Gastrocnemius medialis (tissue), 4 donors: ENCODE data around the gene ABHD17A. TPM values are rescaled to one million over a fixed set of nuclear protein-coding genes. Genes with fewer than 3 reads are reported as not detected.
"Not testable (repeated sequence)": the region's sequence is repeated elsewhere in the genome, so short reads cannot be mapped to it uniquely, and the experiment has no call there.

Source experiments
- ATAC-seq, 2 donors: fragments of 150-250 bp; one replicate each; pipeline ENCODE4 v1.9.1; 2016
- DNase-seq, 2 donors: peaks; one replicate each; pipeline ENCODE4 v3.0.0-alpha.2; 2019
- H3K27ac ChIP-seq, 4 donors: fragments of 200-600 bp; sonication (generic); 1 replicate in 1 of 4; 2 replicates in 3 of 4; pipeline ENCODE4 v1.5.1; 2016 to 2018; ENCODE audit warnings: mild to moderate bottlenecking in 2 of 4, moderate library complexity in 1 of 4
- H3K27me3 ChIP-seq, 3 donors: fragments of 200-600 bp; sonication (generic) in 2 of 3; 1 replicate in 1 of 3; 2 replicates in 2 of 3; pipeline versions ENCODE4 v1.5.1 to v1.6.0; 2016 to 2019; ENCODE audit warnings: mild to moderate bottlenecking in 1 of 3, moderate library complexity in 1 of 3
- H3K36me3 ChIP-seq, 2 donors: fragments of 200-600 bp; sonication (generic) in 1 of 2; one replicate each; pipeline ENCODE4 v1.5.1; 2017 to 2018
- H3K4me1 ChIP-seq, 2 donors: fragments of 200-600 bp; sonication (generic) in 1 of 2; one replicate each; pipeline ENCODE4 v1.5.1; 2016 to 2017; ENCODE audit warnings: mild to moderate bottlenecking in 2 of 2
- H3K4me3 ChIP-seq, 4 donors: fragments of 200-600 bp; sonication (generic) in 3 of 4; 1 replicate in 1 of 4; 2 replicates in 3 of 4; pipeline ENCODE4 v1.5.1; 2016 to 2019; ENCODE audit warnings: mild to moderate bottlenecking in 2 of 4
- H3K9me3 ChIP-seq, 3 donors: fragments of 200-600 bp; sonication (generic) in 2 of 3; 1 replicate in 1 of 3; 2 replicates in 2 of 3; pipeline ENCODE4 v1.5.1; 2016 to 2019
- POLR2A ChIP-seq, 2 donors: fragments of 450-650 bp; IDR thresholded peaks; one replicate each; pipeline ENCODE4 v1.6.1; 2017; ENCODE audit warnings: antibody characterized with exemption in 2 of 2, mild to moderate bottlenecking in 2 of 2, moderate library complexity in 2 of 2
- in situ Hi-C, 4 donors: fragments of 200-750 bp; cut with MboI; loops; one replicate each; pipeline versions ENCODE4 v1.15.0 to v1.8.0; 2017; ENCODE audit warnings: low sequenced_read_pairs in 4 of 4
- intact Hi-C: fragments of 100-400 bp; cut with DNase I; formaldehyde crosslinking; loops from one replicate; pipeline ENCODE4 v1.15.1; 2023; ENCODE audit warnings: low total_unique reads
- total RNA-seq, 4 donors: library from RNA; depleted of rRNA; stranded (reverse); fragments of >200 nt; gene quantifications; one replicate each; pipeline versions ENCODE4 v1.1.0 to v1.2.3, GENCODE V29; 2016
- TF ChIP-seq, protein P1 (sequence below), 5 experiments: fragments of 450-650 bp in 3 of 5; fragments of 200-600 bp in 2 of 5; sonication (generic) in 2 of 5; IDR thresholded peaks in 4 of 5; conservative IDR thresholded peaks in 1 of 5; 1 replicate in 4 of 5; 2 replicates in 1 of 5; pipeline ENCODE4 v1.5.1; 2016 to 2019; ENCODE audit warnings: antibody characterized with exemption in 5 of 5, mild to moderate bottlenecking in 3 of 5, moderate library complexity in 3 of 5

The ABHD17A gene
- total RNA-seq, 4 donors from 2014 or later = 49.4 to 87.7 (median 70.8) TPM

DNA sequence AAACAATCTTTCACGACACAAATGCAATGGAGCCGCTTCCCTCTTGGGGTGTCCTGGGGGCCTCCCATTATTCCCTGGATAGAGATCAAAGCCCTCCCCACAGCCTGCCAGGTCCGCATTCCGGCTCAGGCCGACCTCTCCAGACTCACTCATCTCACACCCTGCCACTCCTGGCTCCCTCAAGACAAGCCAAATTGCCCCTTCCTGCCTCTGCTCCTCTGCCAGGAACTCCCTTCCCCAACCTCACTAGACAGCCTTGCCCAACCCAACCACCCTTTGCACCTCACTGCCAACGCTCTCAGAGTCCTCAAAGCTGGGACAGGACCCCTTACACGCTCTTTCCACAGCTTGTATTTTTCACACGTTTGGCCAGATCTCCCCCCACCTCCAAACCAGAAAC lies 1.5 kb downstream of the ABHD17A start:
- Histone ChIP-seq H3K36me3 (no peaks in the 10 kb centered on the region), H3K27me3 (no peaks in the 10 kb centered on the region), H3K9me3 (no peaks in the 10 kb centered on the region), H3K27ac (peak overlapping the region; percentile 13 to 86 (median 84)), H3K4me3 (peak overlapping the region; percentile 78 to 98 (median 90)), H3K4me1 (peaks cover 29 to 37% of the 10 kb centered on the region in 2 donors)
- ATAC-seq = no peak
- in situ Hi-C loops = no loop called here
- no peak for TF ChIP-seq POLR2A (IDR thresholded peaks at IDR 0.05)
- TF ChIP-seq, protein P1, sequence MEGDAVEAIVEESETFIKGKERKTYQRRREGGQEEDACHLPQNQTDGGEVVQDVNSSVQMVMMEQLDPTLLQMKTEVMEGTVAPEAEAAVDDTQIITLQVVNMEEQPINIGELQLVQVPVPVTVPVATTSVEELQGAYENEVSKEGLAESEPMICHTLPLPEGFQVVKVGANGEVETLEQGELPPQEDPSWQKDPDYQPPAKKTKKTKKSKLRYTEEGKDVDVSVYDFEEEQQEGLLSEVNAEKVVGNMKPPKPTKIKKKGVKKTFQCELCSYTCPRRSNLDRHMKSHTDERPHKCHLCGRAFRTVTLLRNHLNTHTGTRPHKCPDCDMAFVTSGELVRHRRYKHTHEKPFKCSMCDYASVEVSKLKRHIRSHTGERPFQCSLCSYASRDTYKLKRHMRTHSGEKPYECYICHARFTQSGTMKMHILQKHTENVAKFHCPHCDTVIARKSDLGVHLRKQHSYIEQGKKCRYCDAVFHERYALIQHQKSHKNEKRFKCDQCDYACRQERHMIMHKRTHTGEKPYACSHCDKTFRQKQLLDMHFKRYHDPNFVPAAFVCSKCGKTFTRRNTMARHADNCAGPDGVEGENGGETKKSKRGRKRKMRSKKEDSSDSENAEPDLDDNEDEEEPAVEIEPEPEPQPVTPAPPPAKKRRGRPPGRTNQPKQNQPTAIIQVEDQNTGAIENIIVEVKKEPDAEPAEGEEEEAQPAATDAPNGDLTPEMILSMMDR (IDR thresholded peaks at IDR 0.05 in 4 of 5, conservative IDR thresholded peaks at IDR 0.05 in 1 of 5) = no peak
- intact Hi-C loops = no loop called here
- DNase-seq = no peak

GRCh38 chr19:1882786-1883692 lies 2.3 kb downstream of the ABHD17A start:
- Histone ChIP-seq H3K4me1 (peaks cover 29 to 37% of the 10 kb centered on the region in 2 donors), H3K27me3 (no peaks in the 10 kb centered on the region), H3K9me3 (no peaks in the 10 kb centered on the region), H3K4me3 (peak overlapping the region; percentile 78 to 98 (median 90)), H3K36me3 (no peaks in the 10 kb centered on the region), H3K27ac (peak overlapping the region; percentile 13 to 86 (median 84))
- no peak for ATAC-seq
- in situ Hi-C loops = no loop called here
- no peak for DNase-seq
- intact Hi-C loops = no loop called here
- no peak for TF ChIP-seq POLR2A (IDR thresholded peaks at IDR 0.05)
- TF ChIP-seq, protein P1 (IDR thresholded peaks at IDR 0.05 in 4 of 5, conservative IDR thresholded peaks at IDR 0.05 in 1 of 5) = no peak

DNA sequence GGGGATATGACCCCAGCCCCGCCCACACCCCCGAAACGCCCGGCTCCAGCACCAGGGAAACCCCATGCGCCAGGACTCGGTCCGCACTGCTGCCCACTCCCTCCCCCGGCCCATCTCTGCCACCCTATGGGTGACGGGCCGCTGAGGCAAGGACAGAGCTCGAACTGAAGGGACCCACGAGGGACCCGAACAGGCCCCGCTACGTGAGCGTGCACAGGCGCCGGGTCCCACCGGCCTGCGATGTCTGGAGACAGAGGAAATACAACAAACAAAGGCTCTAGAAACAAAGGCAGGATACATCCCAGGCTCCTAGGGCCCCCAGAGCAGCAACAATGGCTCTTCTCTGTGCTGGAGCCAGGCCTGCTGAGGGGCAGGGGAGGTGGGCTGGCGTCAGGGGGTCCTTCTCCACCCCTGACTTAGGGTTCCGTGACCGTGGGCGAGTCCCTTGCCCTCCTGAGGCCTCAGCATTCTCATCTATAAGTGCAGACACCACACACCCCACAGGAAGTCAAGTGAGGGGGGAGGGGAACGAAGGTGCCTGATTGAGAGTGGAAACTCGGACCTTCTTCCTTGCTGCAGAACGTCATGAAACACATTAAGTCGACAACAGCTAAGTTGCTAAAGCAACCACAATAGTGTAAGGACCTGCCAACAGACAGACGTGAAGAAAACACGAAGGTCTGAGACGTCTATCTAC lies 3.1 kb downstream of the ABHD17A start:
- Histone ChIP-seq H3K27me3 (no peaks in the 10 kb centered on the region), H3K9me3 (no peaks in the 10 kb centered on the region), H3K36me3 (no peaks in the 10 kb centered on the region), H3K27ac (peak overlapping the region; percentile 13 to 86 (median 84)), H3K4me3 (peak overlapping the region; percentile 23 to 98 (median 28)), H3K4me1 (peaks cover 29 to 37% of the 10 kb centered on the region in 2 donors)
- intact Hi-C loops (no loop called here), in situ Hi-C loops (no loop called here)
- TF ChIP-seq POLR2A (IDR thresholded peaks at IDR 0.05) = no peak
- ATAC-seq (no peak), DNase-seq (no peak)

DNA sequence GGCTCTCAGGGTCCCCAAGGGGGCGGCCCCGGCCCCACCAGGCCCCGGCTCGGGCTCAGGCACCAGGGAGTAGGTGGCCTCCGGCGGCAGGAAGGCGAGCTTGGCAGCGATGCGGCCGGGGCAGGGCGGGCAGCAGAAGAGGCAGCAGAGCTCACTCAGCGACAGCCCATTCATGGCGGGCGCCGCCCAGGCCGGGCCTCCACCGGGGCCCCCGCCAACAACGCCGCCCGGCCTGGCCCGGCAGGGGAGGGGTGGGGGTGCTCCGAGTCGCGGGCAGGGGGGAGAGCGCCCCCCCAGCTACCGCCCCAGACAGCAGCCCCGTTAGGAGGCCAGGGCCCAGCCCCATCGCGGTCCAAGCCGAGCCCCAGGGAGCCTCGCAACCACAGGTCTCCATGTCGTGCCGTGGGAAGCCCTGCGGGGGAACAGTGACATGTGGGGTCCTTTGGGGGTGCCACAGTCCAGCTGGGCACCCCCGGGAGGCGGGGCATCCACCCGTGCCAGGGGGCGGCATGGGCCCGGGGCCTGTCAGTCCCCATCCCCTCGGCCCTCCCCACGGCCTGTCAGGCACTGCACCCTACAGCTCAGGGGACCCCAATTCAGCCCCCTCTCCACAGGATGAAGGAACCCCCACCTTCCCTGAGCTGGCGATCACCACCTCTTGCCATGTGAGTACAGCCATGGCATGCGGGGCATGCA lies 3.8 kb downstream of the ABHD17A start:
- intact Hi-C loops, H3K9me3 ChIP-seq, in situ Hi-C loops, H3K27me3 ChIP-seq, ATAC-seq, DNase-seq, H3K36me3 ChIP-seq: not testable (repeated sequence)
- H3K27ac ChIP-seq = peak overlapping the region; percentile 13 to 86 (median 84)
- H3K4me1 ChIP-seq = peaks cover 32 to 39% of the 10 kb centered on the region in 2 donors
- peak overlapping the region; percentile 23 to 98 (median 28) for H3K4me3 ChIP-seq

GRCh38 chr19:1880611-1881392 lies 4.5 kb downstream of the ABHD17A start:
- peak overlapping the region in 1 of 4 donors; percentile 21 for H3K4me3 ChIP-seq
- intact Hi-C loops = no loop called here
- peaks cover 36 to 43% of the 10 kb centered on the region in 2 donors for H3K4me1 ChIP-seq
- H3K27ac ChIP-seq = peak overlapping the region in 3 of 4 donors; percentile 41 to 62 (median 58)
- no peaks in the 10 kb centered on the region for H3K9me3 ChIP-seq
- no peaks in the 10 kb centered on the region for H3K36me3 ChIP-seq
- ATAC-seq = no peak
- TF ChIP-seq POLR2A (IDR thresholded peaks at IDR 0.05) = no peak
- TF ChIP-seq, protein P1 (IDR thresholded peaks at IDR 0.05 in 4 of 5, conservative IDR thresholded peaks at IDR 0.05 in 1 of 5) = no peak
- DNase-seq = no peak
- in situ Hi-C loops = no loop called here
- no peaks in the 10 kb centered on the region for H3K27me3 ChIP-seq

DNA sequence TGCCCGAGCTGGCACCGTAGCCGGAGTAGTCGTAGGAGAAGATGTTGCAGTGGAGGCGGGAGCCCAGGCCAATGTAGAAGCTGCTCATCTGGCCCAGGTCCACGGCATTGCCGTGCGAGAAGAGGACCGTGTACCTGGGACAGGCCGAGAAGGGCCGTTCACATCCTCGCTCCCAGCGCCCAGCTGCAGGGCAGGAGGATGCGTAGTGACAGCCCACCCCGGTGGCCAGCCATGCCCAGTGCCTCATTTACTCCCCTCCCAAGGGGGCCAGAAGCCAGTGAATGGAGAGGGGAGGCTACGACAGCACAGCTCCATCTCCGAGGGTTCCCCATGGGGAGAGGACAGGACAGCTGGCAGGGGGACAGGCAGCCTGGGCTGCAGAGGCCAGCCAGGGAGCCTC lies 5.3 kb downstream of the ABHD17A start:
- DNase-seq, ATAC-seq, in situ Hi-C loops, intact Hi-C loops, H3K36me3 ChIP-seq, H3K27me3 ChIP-seq, H3K4me3 ChIP-seq, H3K9me3 ChIP-seq: not testable (repeated sequence)
- Histone ChIP-seq H3K27ac (peak overlapping the region in 1 of 4 donors; percentile 62), H3K4me1 (peaks cover 39 to 46% of the 10 kb centered on the region in 2 donors)

DNA sequence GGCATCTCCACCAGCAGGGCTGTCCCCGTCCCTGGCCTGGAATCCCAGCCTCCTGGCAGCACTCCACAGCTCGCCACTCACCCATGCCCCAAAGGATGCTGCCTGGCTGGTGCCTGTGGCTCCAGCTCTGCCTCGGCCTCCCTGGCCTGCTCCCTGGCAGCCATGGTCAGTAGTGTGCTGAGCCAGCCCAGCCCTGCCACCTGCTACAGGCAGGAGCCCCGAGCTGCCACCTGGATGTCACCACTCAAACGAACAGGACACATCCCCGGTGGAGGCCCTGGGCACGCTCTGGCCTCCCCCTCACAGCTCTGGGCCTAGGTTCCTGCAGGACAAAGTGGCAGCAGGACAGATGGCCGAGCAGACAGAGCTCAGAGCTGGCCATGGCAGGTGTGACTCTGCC lies 6.7 kb downstream of the ABHD17A start:
- H3K36me3 ChIP-seq, H3K9me3 ChIP-seq, DNase-seq, H3K27ac ChIP-seq, in situ Hi-C loops, ATAC-seq, H3K27me3 ChIP-seq, H3K4me3 ChIP-seq, intact Hi-C loops: not testable (repeated sequence)
- peaks cover 43 to 46% of the 10 kb centered on the region in 2 donors for H3K4me1 ChIP-seq
